HCT116 (cell line): ENCODE results near the gene HEMGN. TPM values are rescaled to one million over a fixed set of nuclear protein-coding genes. Genes with fewer than 3 reads are reported as not detected.

Experiments used
- ATAC-seq: fragments of 200-7000 bp; cut with Tn5 transposase; 2 replicates; pipeline ENCODE4 v1.9.1; 2020; ENCODE audit warnings: mild to moderate bottlenecking, moderate library complexity
- BruUV-seq: library from RNA; stranded (reverse); fragments of 400-500 nt; replicated peaks from 2 replicates; lab custom pipeline; 2021; lab: Mats Ljungman, UMichigan
- CTCF ChIA-PET: fragments of 300-600 bp; sonication (Branson Sonifier 250); formaldehyde crosslinking; loops from one replicate; lab custom pipeline; 2021; ENCODE audit warnings: antibody characterized with exemption; lab: Charles Lee
- POLR2A ChIA-PET: fragments of 300-600, 350-600 bp; sonication (Branson Sonifier 250); formaldehyde crosslinking; loops from one replicate; lab custom pipeline; 2021; ENCODE audit warnings: antibody characterized with exemption; lab: Charles Lee
- RAD21 ChIA-PET, 2 experiments: fragments of 300-600 bp; sonication (Branson Sonifier 250); formaldehyde crosslinking; loops; one replicate each; lab custom pipeline; 2023; ENCODE audit warnings: low total read pairs in 2 of 2; ENCODE audit not compliant: uncharacterized antibody in 2 of 2, unreplicated experiment in 2 of 2, low non-redundant PET in 1 of 2; lab: Charles Lee
- DNase-seq: peaks from one replicate; pipeline ENCODE4 v3.0.0-alpha.2; 2010; ENCODE audit warnings: low read depth, low spot score
- H2AFZ ChIP-seq: fragments of 200-600 bp; shearing (Covaris generic), sonication (generic); 2 replicates; pipeline ENCODE4 v1.6.1; 2017; ENCODE audit warnings: low read depth, mixed run types, mixed read lengths, antibody characterized with exemption, low read length; ENCODE audit not compliant: poor library complexity, severe bottlenecking
- H3K27ac ChIP-seq: 2 replicates; pipeline ENCODE4 v1.5.1; 2012; ENCODE audit warnings: low read depth, low read length
- H3K27me3 ChIP-seq: fragments of 200-600 bp; sonication (generic); 2 replicates; pipeline ENCODE4 v1.6.1; 2016; ENCODE audit warnings: mixed run types, low read length, mixed read lengths; ENCODE audit not compliant: insufficient read depth
- H3K36me3 ChIP-seq, 2 experiments: fragments of 200-500 bp in 1 of 2; fragments of 200-600 bp in 1 of 2; sonication (Bioruptor generic) in 1 of 2; sonication (generic) in 1 of 2; 2 replicates each; pipeline versions ENCODE4 v1.5.1 to v1.6.1; 2014 to 2016; ENCODE audit warnings: low read length in 2 of 2, inconsistent platforms in 1 of 2, mixed read lengths in 1 of 2, mixed run types in 1 of 2; ENCODE audit not compliant: insufficient read depth in 2 of 2, control insufficient read depth in 1 of 2
- H3K4me1 ChIP-seq, 2 experiments: fragments of 200-600 bp in 1 of 2; sonication (generic) in 1 of 2; 2 replicates each; pipeline versions ENCODE4 v1.5.1 to v1.6.1; 2012 to 2017; ENCODE audit warnings: low read length in 2 of 2, inconsistent platforms in 1 of 2, mild to moderate bottlenecking in 1 of 2, mixed read lengths in 1 of 2, mixed run types in 1 of 2, moderate library complexity in 1 of 2; ENCODE audit not compliant: insufficient read depth in 2 of 2, control insufficient read depth in 1 of 2
- H3K4me2 ChIP-seq: fragments of 200-600 bp; sonication (generic); 2 replicates; pipeline ENCODE4 v1.6.1; 2017; ENCODE audit warnings: mixed run types, low read length, mixed read lengths
- H3K4me3 ChIP-seq, 2 experiments: fragments of 200-600 bp in 1 of 2; sonication (generic) in 1 of 2; replicated peaks in 1 of 2; 2 replicates each; pipeline ENCODE4 v1.5.1; 2011 to 2016; ENCODE audit warnings: low read length in 2 of 2, control low read depth in 1 of 2, low read depth in 1 of 2, mild to moderate bottlenecking in 1 of 2, mixed read lengths in 1 of 2, mixed run types in 1 of 2
- H3K79me2 ChIP-seq: fragments of 200-600 bp; sonication (generic); 2 replicates; pipeline ENCODE4 v1.6.1; 2017; ENCODE audit warnings: mild to moderate bottlenecking, mixed run types, low read length, moderate library complexity, mixed read lengths; ENCODE audit not compliant: insufficient read depth
- H3K9ac ChIP-seq: fragments of 200-600 bp; sonication (generic); 2 replicates; pipeline ENCODE4 v1.6.1; 2016; ENCODE audit warnings: low read length, mixed read lengths
- H3K9me2 ChIP-seq: fragments of 200-600 bp; sonication (generic), shearing (Covaris generic); 2 replicates; pipeline ENCODE4 v1.6.1; 2017; ENCODE audit warnings: mixed run types, mild to moderate bottlenecking, moderate library complexity; ENCODE audit not compliant: insufficient read depth
- H3K9me3 ChIP-seq, 2 experiments: fragments of 200-500 bp in 1 of 2; fragments of 200-600 bp in 1 of 2; sonication (Bioruptor generic) in 1 of 2; sonication (generic) in 1 of 2; 2 replicates each; pipeline ENCODE4 v1.6.1; 2014 to 2017; ENCODE audit warnings: low read length in 2 of 2, mixed read lengths in 2 of 2, inconsistent platforms in 1 of 2, low read depth in 1 of 2, mild to moderate bottlenecking in 1 of 2, mixed run types in 1 of 2, moderate library complexity in 1 of 2; ENCODE audit not compliant: control insufficient read depth in 1 of 2, insufficient read depth in 1 of 2
- H4K20me1 ChIP-seq: fragments of 200-600 bp; sonication (generic), shearing (Covaris generic); 2 replicates; pipeline ENCODE4 v1.6.1; 2017; ENCODE audit warnings: mixed run types, mild to moderate bottlenecking, moderate library complexity; ENCODE audit not compliant: insufficient read depth
- ATF3 ChIP-seq: IDR thresholded peaks from 2 replicates; pipeline ENCODE4 v1.6.1; 2012
- CBX3 ChIP-seq: IDR thresholded peaks from 2 replicates; pipeline ENCODE4 v1.6.1; 2012; ENCODE audit warnings: low read depth
- CTCF ChIP-seq, 3 experiments: fragments of 200-600 bp in 1 of 3; sonication (generic) in 1 of 3; IDR thresholded peaks in 2 of 3; conservative IDR thresholded peaks in 1 of 3; 2 replicates each; pipeline ENCODE4 v1.5.1; 2012 to 2017; ENCODE audit warnings: low read depth in 2 of 3, low read length in 2 of 3, antibody characterized with exemption in 1 of 3, borderline replicate concordance in 1 of 3, control low read depth in 1 of 3, mild to moderate bottlenecking in 1 of 3, mixed read lengths in 1 of 3, mixed run types in 1 of 3, moderate library complexity in 1 of 3; ENCODE audit not compliant: insufficient read depth in 1 of 3
- EZH2 ChIP-seq: fragments of 200-600 bp; sonication (generic); IDR thresholded peaks from 2 replicates; pipeline ENCODE4 v1.6.1; 2017; ENCODE audit warnings: antibody characterized with exemption, mixed run types
- EZH2phosphoT487 ChIP-seq: fragments of 200-600 bp; IDR thresholded peaks from 2 replicates; pipeline ENCODE4 v1.6.1; 2018; ENCODE audit warnings: antibody characterized with exemption, borderline replicate concordance
- MAX ChIP-seq: IDR thresholded peaks from 2 replicates; pipeline ENCODE4 v1.6.1; 2012
- POLR2AphosphoS5 ChIP-seq: IDR thresholded peaks from 2 replicates; pipeline ENCODE4 v1.6.1; 2011; ENCODE audit warnings: mild to moderate bottlenecking, low read depth, low read length, moderate library complexity
- RAD21 ChIP-seq: IDR thresholded peaks from 2 replicates; pipeline ENCODE4 v1.6.1; 2012; ENCODE audit warnings: low read depth, mild to moderate bottlenecking
- SIN3A ChIP-seq: IDR thresholded peaks from 2 replicates; pipeline ENCODE4 v1.6.1; 2012; ENCODE audit warnings: low read depth
- SP1 ChIP-seq: IDR thresholded peaks from 2 replicates; pipeline ENCODE4 v1.6.1; 2012; ENCODE audit warnings: low read depth
- TCF7L2 ChIP-seq: IDR thresholded peaks from 2 replicates; pipeline ENCODE4 v1.7.0; 2011; ENCODE audit warnings: borderline replicate concordance, inconsistent platforms; ENCODE audit not compliant: insufficient read depth, insufficient read length; ENCODE audit errors: extremely low read depth
- YY1 ChIP-seq: IDR thresholded peaks from 2 replicates; pipeline ENCODE4 v1.6.1; 2011; ENCODE audit warnings: low read length, low read depth, moderate library complexity, mild to moderate bottlenecking; ENCODE audit not compliant: insufficient replicate concordance; ENCODE audit errors: extremely low read depth
- ZFX ChIP-seq: fragments of 450-650 bp; IDR thresholded peaks from 2 replicates; pipeline ENCODE4 v1.6.1; 2017
- ZNF274 ChIP-seq: fragments of 200-500 bp; sonication (Bioruptor generic); IDR thresholded peaks from 2 replicates; pipeline ENCODE4 v1.6.1; 2014; ENCODE audit warnings: mild to moderate bottlenecking, low read depth, low read length, inconsistent platforms
- intact Hi-C: fragments of 100-400 bp; cut with micrococcal nuclease; formaldehyde crosslinking; loops from 2 replicates; pipeline ENCODE4 v1.10.0; 2022
- total RNA-seq: library from RNA; stranded (reverse); gene quantifications from one replicate; pipeline ENCODE4 v1.2.1, GENCODE V29; 2021; ENCODE audit not compliant: unreplicated experiment
- TF ChIP-seq, protein P1 (sequence below): IDR thresholded peaks from 2 replicates; pipeline ENCODE4 v1.6.1; 2012; ENCODE audit warnings: low read depth

The HEMGN gene
- total RNA-seq, 1 experiment from 2014 or later, result not detected

DNA sequence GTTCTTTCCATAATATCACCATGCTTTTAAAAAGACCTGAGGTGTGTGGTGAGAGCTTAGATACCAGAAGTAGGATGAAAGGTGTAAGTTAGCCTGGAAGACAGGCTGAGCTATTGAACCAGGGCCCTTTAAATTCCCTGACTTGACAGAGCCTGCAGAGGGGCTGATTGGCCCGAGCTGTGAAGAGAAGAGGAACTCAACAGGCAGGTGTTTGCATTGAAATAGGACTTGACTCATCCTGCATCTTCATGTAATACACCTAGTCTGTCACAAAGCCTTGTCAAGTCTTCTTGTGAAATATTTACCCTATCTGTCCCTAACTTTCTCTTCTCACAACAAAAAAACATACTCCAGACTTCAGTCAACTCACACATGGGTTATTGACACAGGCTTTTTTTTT is 28.5 kb upstream of the HEMGN start:
- ATAC-seq (no peak), DNase-seq (no peak)
- ChIA-PET RAD21 (no interaction called here), CTCF (no interaction called here), POLR2A (interaction anchor here (0.7 kb wide), 1 partner anchor 10 kb away, joined by 3 read pairs; no protein-coding TSS in a partner anchor)
- no TSS peak for BruUV-seq
- no peaks in the 10 kb centered on the region for H3K9me3 ChIP-seq
- no peak overlapping the region for H3K4me2 ChIP-seq
- H3K27me3 ChIP-seq, result no peaks in the 10 kb centered on the region
- no peaks in the 10 kb centered on the region for H3K36me3 ChIP-seq
- no peaks in the 10 kb centered on the region for H3K4me1 ChIP-seq
- intact Hi-C loops, result no loop called here
- no peak overlapping the region for H2AFZ ChIP-seq
- no peaks in the 10 kb centered on the region for H3K79me2 ChIP-seq
- no peak overlapping the region for H3K4me3 ChIP-seq
- TF ChIP-seq EZH2, result no peak
- TF ChIP-seq MAX, result no peak
- TF ChIP-seq CBX3, result no peak
- TF ChIP-seq SIN3A, result no peak
- TF ChIP-seq SP1, result no peak
- no peak for TF ChIP-seq EZH2phosphoT487
- TF ChIP-seq YY1, result no peak
- TF ChIP-seq ZNF274, result no peak
- TF ChIP-seq ATF3, result no peak
- TF ChIP-seq, protein P1, sequence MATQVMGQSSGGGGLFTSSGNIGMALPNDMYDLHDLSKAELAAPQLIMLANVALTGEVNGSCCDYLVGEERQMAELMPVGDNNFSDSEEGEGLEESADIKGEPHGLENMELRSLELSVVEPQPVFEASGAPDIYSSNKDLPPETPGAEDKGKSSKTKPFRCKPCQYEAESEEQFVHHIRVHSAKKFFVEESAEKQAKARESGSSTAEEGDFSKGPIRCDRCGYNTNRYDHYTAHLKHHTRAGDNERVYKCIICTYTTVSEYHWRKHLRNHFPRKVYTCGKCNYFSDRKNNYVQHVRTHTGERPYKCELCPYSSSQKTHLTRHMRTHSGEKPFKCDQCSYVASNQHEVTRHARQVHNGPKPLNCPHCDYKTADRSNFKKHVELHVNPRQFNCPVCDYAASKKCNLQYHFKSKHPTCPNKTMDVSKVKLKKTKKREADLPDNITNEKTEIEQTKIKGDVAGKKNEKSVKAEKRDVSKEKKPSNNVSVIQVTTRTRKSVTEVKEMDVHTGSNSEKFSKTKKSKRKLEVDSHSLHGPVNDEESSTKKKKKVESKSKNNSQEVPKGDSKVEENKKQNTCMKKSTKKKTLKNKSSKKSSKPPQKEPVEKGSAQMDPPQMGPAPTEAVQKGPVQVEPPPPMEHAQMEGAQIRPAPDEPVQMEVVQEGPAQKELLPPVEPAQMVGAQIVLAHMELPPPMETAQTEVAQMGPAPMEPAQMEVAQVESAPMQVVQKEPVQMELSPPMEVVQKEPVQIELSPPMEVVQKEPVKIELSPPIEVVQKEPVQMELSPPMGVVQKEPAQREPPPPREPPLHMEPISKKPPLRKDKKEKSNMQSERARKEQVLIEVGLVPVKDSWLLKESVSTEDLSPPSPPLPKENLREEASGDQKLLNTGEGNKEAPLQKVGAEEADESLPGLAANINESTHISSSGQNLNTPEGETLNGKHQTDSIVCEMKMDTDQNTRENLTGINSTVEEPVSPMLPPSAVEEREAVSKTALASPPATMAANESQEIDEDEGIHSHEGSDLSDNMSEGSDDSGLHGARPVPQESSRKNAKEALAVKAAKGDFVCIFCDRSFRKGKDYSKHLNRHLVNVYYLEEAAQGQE, result no peak
- TF ChIP-seq RAD21, result no peak
- TF ChIP-seq ZFX, result no peak
- TF ChIP-seq TCF7L2, result no peak
- no peak for TF ChIP-seq CTCF (IDR thresholded peaks at IDR 0.05 in 2 of 3, conservative IDR thresholded peaks at IDR 0.05 in 1 of 3; ENCODE audit: borderline replicate concordance in 1 of 3, insufficient read depth in 1 of 3, low read depth in 2 of 3, low read length in 2 of 3)
- no peak for TF ChIP-seq POLR2AphosphoS5
- TF ChIP-seq, all 23 proteins: peak for 0
- H3K9ac ChIP-seq, result no peak overlapping the region
- no peaks in the 10 kb centered on the region for H3K9me2 ChIP-seq
- H4K20me1 ChIP-seq, result no peaks in the 10 kb centered on the region
- no peak overlapping the region for H3K27ac ChIP-seq
